HG03571 (cell line): ENCODE measurements around the gene NAP1L5.

Experiments
- ATAC-seq: cut with Tn5 transposase; IDR thresholded peaks from one replicate; pipeline ENCODE4 v1.9.1; 2021; ENCODE audit not compliant: unreplicated experiment

NAP1L5 gene

GRCh38 chr4:88661739-88662138, 35.9 kb downstream of the NAP1L5 start:
- no peak for ATAC-seq

GRCh38 chr4:88660446-88661294, 37.0 kb downstream of the NAP1L5 start:
- no peak for ATAC-seq

GRCh38 chr4:88659890-88660208, 37.8 kb downstream of the NAP1L5 start:
- ATAC-seq = no peak

GRCh38 chr4:88659055-88659889, 38.4 kb downstream of the NAP1L5 start:
- ATAC-seq = peak; percentile 91

DNA sequence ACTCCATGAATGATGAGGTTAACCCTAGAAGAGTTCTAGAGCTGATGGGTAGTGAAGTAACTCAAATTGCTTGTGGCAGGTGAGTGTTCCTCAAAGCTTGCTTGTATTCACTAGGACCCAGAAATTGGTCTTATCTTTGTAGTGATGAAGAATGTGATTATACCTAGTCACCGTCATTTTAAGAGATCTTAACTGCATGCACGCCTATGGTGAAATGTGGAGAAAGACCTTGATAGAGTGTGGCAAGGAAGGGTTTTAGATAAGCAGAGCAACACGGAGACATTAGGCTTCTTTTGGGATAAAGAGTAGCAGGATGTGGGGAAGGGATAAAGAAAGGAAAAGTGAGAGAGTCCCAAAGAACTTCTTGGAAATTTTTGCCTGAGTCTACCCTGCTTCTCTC, 42.4 kb downstream of the NAP1L5 start:
- no peak for ATAC-seq

GRCh38 chr4:88653371-88653946, 44.2 kb downstream of the NAP1L5 start:
- no peak for ATAC-seq

GRCh38 chr4:88649716-88650115, 47.9 kb downstream of the NAP1L5 start:
- ATAC-seq = no peak

GRCh38 chr4:88646528-88647280, 50.9 kb downstream of the NAP1L5 start:
- ATAC-seq = no peak

DNA sequence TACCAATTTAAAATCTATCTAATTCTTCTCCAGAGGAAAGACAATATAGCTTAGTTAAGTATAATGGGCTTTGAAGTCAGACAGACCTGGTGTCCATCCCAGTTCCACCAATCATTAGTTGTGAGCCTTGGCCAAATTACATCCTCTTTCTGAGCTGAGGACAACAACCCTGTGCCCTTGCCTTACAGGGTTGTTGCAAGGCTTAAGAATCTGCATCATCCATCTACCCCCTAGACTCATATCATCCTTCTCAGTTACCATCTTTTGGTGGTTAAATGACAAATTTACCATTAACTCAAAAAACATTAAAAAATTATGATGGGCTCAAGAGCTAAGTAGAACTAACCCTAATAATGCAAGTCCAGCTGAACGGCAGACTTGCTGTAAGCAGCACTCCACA, 51.6 kb downstream of the NAP1L5 start:
- ATAC-seq = no peak
